Psoas muscle (tissue), 8 donors: ENCODE results near the gene RYR2. TPM values are rescaled to one million over a fixed set of nuclear protein-coding genes. Genes with fewer than 3 reads are reported as not detected.

ENCODE experiments used
- ATAC-seq, 4 donors: fragments of 200-7000 bp; cut with Tn5 transposase; one replicate each; pipeline ENCODE4 v1.9.1; 2020; ENCODE audit warnings: moderate library complexity in 3 of 4, mild to moderate bottlenecking in 2 of 4
- DNase-seq, 2 donors: peaks; one replicate each; pipeline ENCODE4 v3.0.0-alpha.2; 2020
- H3K27ac ChIP-seq: fragments of 200-600 bp; one replicate; pipeline ENCODE4 v1.8.0; 2022
- H3K27me3 ChIP-seq, 3 donors: fragments of 200-600 bp in 1 of 3; one replicate each; pipeline versions ENCODE4 v1.6.1 to v1.8.0; 2013 to 2022; ENCODE audit warnings: low read length in 2 of 3, mild to moderate bottlenecking in 2 of 3, moderate library complexity in 1 of 3; ENCODE audit not compliant: insufficient read depth in 3 of 3
- H3K36me3 ChIP-seq, 2 donors: fragments of 200-600 bp in 1 of 2; one replicate each; pipeline versions ENCODE4 v1.6.1 to v1.8.0; 2013 to 2022; ENCODE audit warnings: low read depth in 1 of 2, mild to moderate bottlenecking in 1 of 2, moderate library complexity in 1 of 2; ENCODE audit not compliant: insufficient read depth in 1 of 2
- H3K4me1 ChIP-seq: fragments of 200-600 bp; one replicate; pipeline ENCODE4 v1.8.0; 2022
- H3K4me3 ChIP-seq: fragments of 200-600 bp; one replicate; pipeline ENCODE4 v1.8.0; 2022; ENCODE audit warnings: mild to moderate bottlenecking
- H3K9me3 ChIP-seq: fragments of 200-600 bp; one replicate; pipeline ENCODE4 v1.8.0; 2022
- WGBS, 3 donors: extraction: QIAGEN DNeasy Blood & Tissue Kit; methylation state at CpG; one replicate each; pipeline versions ENCODE4 v1.1.6 to v1.1.7; 2013; 5-methylcytosine and 5-hydroxymethylcytosine counted together
- intact Hi-C, 2 donors: fragments of 100-400 bp; cut with DNase I; formaldehyde crosslinking; loops; one replicate each; pipeline versions ENCODE4 v1.11.0 to v1.14.2; 2022
- polyA plus RNA-seq, 3 donors: library from polyadenylated mRNA; stranded (reverse); fragments of 200-250 nt; gene quantifications; one replicate each; pipeline ENCODE4 v1.2.3, GENCODE V29; 2013
- total RNA-seq, 4 donors: library from RNA; stranded (reverse); fragmentation: NEBNext Ultra II Directional in 2 of 4; extraction: Animal tissue kit (Norgen Biotek cat#: 25700) in 2 of 4; gene quantifications; one replicate each; pipeline versions ENCODE4 v1.2.1 to v1.2.4, GENCODE V29; 2021 to 2023
- TF ChIP-seq, protein P1 (sequence below): fragments of 200-600 bp; IDR thresholded peaks from one replicate; pipeline ENCODE4 v1.8.0; 2022; ENCODE audit warnings: antibody characterized with exemption
- donor health status: healthy with polysubstance abuse.
- donor health status: DM: no; HTN: no; CAD: no; lungs with moderate emphysema.
- donor health status: Bipolar disorder and iron deficiency.
- donor health status: healthy.
- donor health status: DM: yes; HTN: yes; CAD: no.
- donor health status: DM: no; HTN: no; CAD: no.
- donor health status: DM: no; HTN: no; CAD: no.
- donor health status: DM: yes; HTN: yes; CAD: no.

The RYR2 gene
- total and polyA plus RNA-seq, 7 donors: 0.06 to 0.48 (median 0.25) TPM

DNA sequence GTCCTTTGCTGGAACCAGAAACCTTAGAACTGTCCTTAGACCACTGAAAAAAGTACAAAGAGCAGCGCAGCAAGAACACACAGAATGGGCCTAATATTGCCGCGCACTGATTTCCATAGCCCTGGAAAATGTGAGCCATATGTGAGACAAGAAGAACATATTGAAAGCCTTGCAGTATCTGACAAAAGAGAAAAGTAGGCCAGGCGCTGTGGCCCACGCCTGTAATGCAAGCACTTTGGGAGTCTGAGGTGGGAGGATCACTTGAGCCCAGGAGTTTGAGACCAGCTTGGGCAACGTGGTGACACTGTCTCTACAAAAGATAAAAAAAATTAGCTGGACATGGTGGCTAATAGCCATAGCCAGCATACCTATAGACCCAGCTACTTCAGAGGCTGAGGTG is 300.7 kb downstream of the RYR2 start:
- H3K27me3 ChIP-seq: no peaks in the 10 kb centered on the region
- H3K4me3 ChIP-seq: no peak overlapping the region
- TF ChIP-seq, protein P1, sequence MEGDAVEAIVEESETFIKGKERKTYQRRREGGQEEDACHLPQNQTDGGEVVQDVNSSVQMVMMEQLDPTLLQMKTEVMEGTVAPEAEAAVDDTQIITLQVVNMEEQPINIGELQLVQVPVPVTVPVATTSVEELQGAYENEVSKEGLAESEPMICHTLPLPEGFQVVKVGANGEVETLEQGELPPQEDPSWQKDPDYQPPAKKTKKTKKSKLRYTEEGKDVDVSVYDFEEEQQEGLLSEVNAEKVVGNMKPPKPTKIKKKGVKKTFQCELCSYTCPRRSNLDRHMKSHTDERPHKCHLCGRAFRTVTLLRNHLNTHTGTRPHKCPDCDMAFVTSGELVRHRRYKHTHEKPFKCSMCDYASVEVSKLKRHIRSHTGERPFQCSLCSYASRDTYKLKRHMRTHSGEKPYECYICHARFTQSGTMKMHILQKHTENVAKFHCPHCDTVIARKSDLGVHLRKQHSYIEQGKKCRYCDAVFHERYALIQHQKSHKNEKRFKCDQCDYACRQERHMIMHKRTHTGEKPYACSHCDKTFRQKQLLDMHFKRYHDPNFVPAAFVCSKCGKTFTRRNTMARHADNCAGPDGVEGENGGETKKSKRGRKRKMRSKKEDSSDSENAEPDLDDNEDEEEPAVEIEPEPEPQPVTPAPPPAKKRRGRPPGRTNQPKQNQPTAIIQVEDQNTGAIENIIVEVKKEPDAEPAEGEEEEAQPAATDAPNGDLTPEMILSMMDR: no peak
- peak in 1 of 2 donors; percentile 29 for DNase-seq
- ATAC-seq: no peak
- H3K9me3 ChIP-seq: no peaks in the 10 kb centered on the region
- intact Hi-C loops: no loop called here
- H3K27ac ChIP-seq: no peak overlapping the region
- H3K36me3 ChIP-seq: no peaks in the 10 kb centered on the region
- 87 to 91% (median 88%) methylated on average over 6 of the region's 6 CpGs for WGBS, 3 donors
- H3K4me1 ChIP-seq: no peaks in the 10 kb centered on the region

DNA sequence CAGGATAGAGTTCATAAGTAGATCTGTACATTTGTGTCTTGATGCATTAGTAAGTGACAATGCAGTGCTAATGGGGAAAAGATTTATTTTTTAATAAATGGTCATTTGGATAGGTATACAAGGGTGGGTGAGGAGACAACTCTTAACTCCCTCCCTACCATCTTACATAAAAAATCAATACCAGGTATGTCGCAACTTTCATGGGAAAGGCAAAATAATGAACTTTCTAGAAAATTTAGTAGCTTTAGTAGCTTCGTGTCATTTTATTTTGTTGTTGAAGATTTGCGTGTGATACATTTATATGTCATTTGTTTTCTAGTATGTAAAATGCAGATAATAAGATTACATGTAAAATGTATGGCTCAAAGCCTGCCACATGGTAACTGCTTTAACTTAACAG is 310.8 kb downstream of the RYR2 start:
- intact Hi-C loops: no loop called here
- TF ChIP-seq, protein P1: no peak
- WGBS, 3 donors: 91 to 93% (median 92%) methylated on average over 3 of the region's 3 CpGs
- Histone ChIP-seq H3K36me3 (no peaks in the 10 kb centered on the region), H3K27me3 (no peaks in the 10 kb centered on the region), H3K9me3 (no peaks in the 10 kb centered on the region), H3K4me1 (no peaks in the 10 kb centered on the region), H3K27ac (no peak overlapping the region), H3K4me3 (no peak overlapping the region)
- no peak for ATAC-seq
- no peak for DNase-seq

DNA sequence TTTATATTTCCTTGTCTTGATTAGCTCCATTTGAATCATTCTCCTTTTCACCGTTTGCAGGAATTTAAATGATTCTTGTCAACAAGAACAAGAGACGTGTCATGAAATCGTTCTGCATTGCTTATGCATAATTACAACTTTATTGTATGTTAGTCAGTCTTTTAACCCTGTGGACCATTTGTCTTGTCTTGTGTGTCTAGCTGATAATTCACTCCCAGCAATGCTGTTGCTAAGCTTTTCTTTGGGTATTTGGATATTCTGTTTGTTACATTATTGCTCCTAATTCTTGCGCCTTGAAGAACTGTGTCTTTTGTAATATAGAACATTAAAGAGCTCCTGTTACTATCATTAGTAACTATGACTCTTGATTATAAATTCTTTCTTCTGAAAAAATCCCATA is 311.9 kb downstream of the RYR2 start:
- H3K27ac ChIP-seq: no peak overlapping the region
- no peaks in the 10 kb centered on the region for H3K4me1 ChIP-seq
- DNase-seq (no peak), ATAC-seq (no peak)
- no peaks in the 10 kb centered on the region for H3K9me3 ChIP-seq
- TF ChIP-seq, protein P1: no peak
- 68 to 78% (median 77%) methylated on average over 4 of the region's 4 CpGs for WGBS, 3 donors
- no peaks in the 10 kb centered on the region for H3K36me3 ChIP-seq
- no peaks in the 10 kb centered on the region for H3K27me3 ChIP-seq
- intact Hi-C loops: no loop called here
- H3K4me3 ChIP-seq: no peak overlapping the region

DNA sequence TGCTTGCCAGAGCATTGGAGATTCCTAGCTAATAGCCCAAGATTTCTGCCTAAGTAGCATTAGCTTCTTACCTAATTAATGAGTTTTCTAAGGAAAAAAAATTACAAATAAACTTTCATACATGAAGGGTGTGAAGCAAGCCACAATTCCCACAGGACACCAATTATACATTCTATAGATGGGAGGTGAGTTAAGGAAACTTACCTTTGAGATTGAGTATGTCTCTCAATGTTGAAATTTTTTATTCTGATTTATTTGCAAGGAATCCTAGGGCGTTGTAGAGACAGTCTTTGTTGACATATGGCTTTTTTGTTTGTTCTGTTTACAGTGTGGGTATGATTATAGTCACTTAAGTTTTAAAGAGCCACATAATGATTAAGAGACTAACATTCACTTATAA is 313.0 kb downstream of the RYR2 start:
- no peak overlapping the region for H3K4me3 ChIP-seq
- no peaks in the 10 kb centered on the region for H3K36me3 ChIP-seq
- H3K4me1 ChIP-seq: no peaks in the 10 kb centered on the region
- intact Hi-C loops: no loop called here
- H3K9me3 ChIP-seq: no peaks in the 10 kb centered on the region
- DNase-seq (no peak), ATAC-seq (no peak)
- TF ChIP-seq, protein P1: no peak
- WGBS, 3 donors: 65 to 75% (median 66%) methylated on average over 1 of the region's 1 CpG
- H3K27me3 ChIP-seq: no peaks in the 10 kb centered on the region
- H3K27ac ChIP-seq: no peak overlapping the region

DNA sequence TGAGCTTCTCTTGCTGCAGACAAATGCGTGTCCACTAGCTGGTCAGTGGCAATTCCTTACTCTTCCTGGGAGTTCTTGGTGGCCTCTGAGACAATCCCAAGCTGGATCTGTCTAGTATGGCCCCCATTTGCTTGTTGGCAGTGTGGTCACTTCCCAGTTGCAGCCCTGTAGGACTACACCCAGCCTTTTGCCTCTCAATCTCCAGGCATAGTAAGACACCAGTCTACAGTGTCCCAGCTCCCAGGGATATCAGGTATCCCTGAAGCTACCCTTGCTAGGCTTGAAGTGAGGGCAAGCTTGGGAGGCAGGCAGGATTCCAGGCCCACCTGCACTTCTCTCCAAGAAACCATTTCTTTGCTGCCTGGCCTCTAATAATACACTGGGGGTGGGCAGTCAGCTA is 316.6 kb downstream of the RYR2 start:
- TF ChIP-seq, protein P1: no peak
- no peak overlapping the region for H3K27ac ChIP-seq
- DNase-seq: no peak
- H3K36me3 ChIP-seq: no peaks in the 10 kb centered on the region
- H3K27me3 ChIP-seq: no peaks in the 10 kb centered on the region
- intact Hi-C loops: no loop called here
- no peak for ATAC-seq
- H3K4me1 ChIP-seq: no peaks in the 10 kb centered on the region
- no peaks in the 10 kb centered on the region for H3K9me3 ChIP-seq
- 88 to 94% (median 91%) methylated on average over 1 of the region's 1 CpG for WGBS, 3 donors
- H3K4me3 ChIP-seq: no peak overlapping the region
